WTC11 (cell line): ENCODE measurements around the gene VEGFB. TPM values are rescaled to one million over a fixed set of nuclear protein-coding genes. Genes with fewer than 3 reads are reported as not detected.

Source experiments
- ATAC-seq: fragments of 200-7000 bp; cut with Tn5 transposase; 2 replicates; pipeline ENCODE4 v1.10.0; 2021; ENCODE audit warnings: mild to moderate bottlenecking, moderate library complexity
- CTCF ChIA-PET: fragments of 300-600 bp; sonication (Branson Sonifier 250); formaldehyde crosslinking; loops from one replicate; lab custom pipeline; 2021; ENCODE audit warnings: antibody characterized with exemption; lab: Charles Lee
- POLR2A ChIA-PET: fragments of 350-600 bp; sonication (Branson Sonifier 250); formaldehyde crosslinking; loops from one replicate; lab custom pipeline; 2021; ENCODE audit warnings: antibody characterized with exemption; lab: Charles Lee
- DNase-seq: peaks from one replicate; pipeline ENCODE4 v3.0.0; 2021; ENCODE audit warnings: low spot score
- H3K27ac Mint-ChIP-seq: 2 replicates; pipeline ENCODE4 v1.8.0; 2021; ENCODE audit warnings: mixed read lengths
- H3K27me3 Mint-ChIP-seq: 2 replicates; pipeline ENCODE4 v1.8.0; 2021; ENCODE audit warnings: low read depth, mild to moderate bottlenecking, moderate library complexity, mixed read lengths
- H3K36me3 Mint-ChIP-seq: 2 replicates; pipeline ENCODE4 v1.8.0; 2021; ENCODE audit warnings: mixed read lengths
- H3K4me1 Mint-ChIP-seq: 2 replicates; pipeline ENCODE4 v1.8.0; 2022; ENCODE audit warnings: mixed read lengths
- H3K4me3 Mint-ChIP-seq: 2 replicates; pipeline ENCODE4 v1.8.0; 2021; ENCODE audit warnings: mild to moderate bottlenecking, moderate library complexity, mixed read lengths
- H3K9me3 Mint-ChIP-seq: 2 replicates; pipeline ENCODE4 v1.8.0; 2021; ENCODE audit warnings: mixed read lengths
- AR ChIP-seq: fragments of 250-450 bp; sonication (Bioruptor Pico); IDR thresholded peaks from 2 replicates; pipeline ENCODE4 v1.9.0; 2021; ENCODE audit warnings: mild to moderate bottlenecking
- ATF2 ChIP-seq: sonication (generic); formaldehyde crosslinking; IDR thresholded peaks from 2 replicates; pipeline ENCODE4 v1.8.1; 2022; ENCODE audit warnings: low read depth, missing genetic modification reagents, borderline replicate concordance
- ATF3 ChIP-seq: sonication (generic); formaldehyde crosslinking; conservative IDR thresholded peaks from 2 replicates; pipeline ENCODE4 v1.8.1; 2022; ENCODE audit warnings: mild to moderate bottlenecking, missing genetic modification reagents
- CREM ChIP-seq: sonication (generic); formaldehyde crosslinking; IDR thresholded peaks from 2 replicates; pipeline ENCODE4 v1.8.1; 2022; ENCODE audit warnings: mild to moderate bottlenecking, missing genetic modification reagents, moderate library complexity
- FOXK1 ChIP-seq: sonication (generic); formaldehyde crosslinking; IDR thresholded peaks from 2 replicates; pipeline ENCODE4 v1.8.0; 2022; ENCODE audit warnings: mild to moderate bottlenecking, moderate library complexity, missing genetic modification reagents
- FOXP4 ChIP-seq: sonication (generic); formaldehyde crosslinking; IDR thresholded peaks from 2 replicates; pipeline ENCODE4 v1.8.0; 2022; ENCODE audit warnings: mild to moderate bottlenecking, missing genetic modification reagents
- GRHL2 ChIP-seq: fragments of 250-450 bp; sonication (Bioruptor Pico); IDR thresholded peaks from 2 replicates; pipeline ENCODE4 v1.8.0; 2022; ENCODE audit warnings: mild to moderate bottlenecking, moderate library complexity; ENCODE audit not compliant: insufficient replicate concordance, severe bottlenecking
- HMGA2 ChIP-seq: fragments of 250-450 bp; sonication (Bioruptor Pico); IDR thresholded peaks from 2 replicates; pipeline ENCODE4 v1.4.0; 2021; ENCODE audit warnings: mild to moderate bottlenecking, moderate library complexity
- HMGXB4 ChIP-seq: sonication (generic); formaldehyde crosslinking; IDR thresholded peaks from 2 replicates; pipeline ENCODE4 v1.8.1; 2023; ENCODE audit warnings: mild to moderate bottlenecking, moderate library complexity, missing genetic modification reagents
- NFYB ChIP-seq: sonication (generic); formaldehyde crosslinking; conservative IDR thresholded peaks from 2 replicates; pipeline ENCODE4 v1.8.0; 2022; ENCODE audit warnings: low read depth, missing genetic modification reagents
- PRRX2 ChIP-seq: fragments of 250-450 bp; sonication (Bioruptor Pico); IDR thresholded peaks from 2 replicates; pipeline ENCODE4 v1.8.0; 2021; ENCODE audit warnings: mild to moderate bottlenecking
- SMAD3 ChIP-seq: sonication (generic); formaldehyde crosslinking; IDR thresholded peaks from 2 replicates; pipeline ENCODE4 v1.8.0; 2022; ENCODE audit warnings: missing genetic modification reagents, mild to moderate bottlenecking, borderline replicate concordance
- SP1 ChIP-seq: sonication (generic); formaldehyde crosslinking; conservative IDR thresholded peaks from 2 replicates; pipeline ENCODE4 v1.8.1; 2022; ENCODE audit warnings: missing genetic modification reagents
- TCF7 ChIP-seq: sonication (generic); formaldehyde crosslinking; IDR thresholded peaks from 2 replicates; pipeline ENCODE4 v1.8.0; 2022; ENCODE audit warnings: mild to moderate bottlenecking, low read depth, missing genetic modification reagents, moderate library complexity
- ZBTB21 ChIP-seq: sonication (generic); formaldehyde crosslinking; IDR thresholded peaks from 2 replicates; pipeline ENCODE4 v1.8.1; 2023; ENCODE audit warnings: mild to moderate bottlenecking, missing genetic modification reagents, borderline replicate concordance
- ZNF423 ChIP-seq: fragments of 250-450 bp; sonication (Bioruptor Pico); IDR thresholded peaks from 2 replicates; pipeline ENCODE4 v2.1.2; 2022; ENCODE audit warnings: mild to moderate bottlenecking, moderate library complexity
- ZNF425 ChIP-seq: fragments of 250-450 bp; sonication (Bioruptor Pico); conservative IDR thresholded peaks from 2 replicates; pipeline ENCODE4 v1.9.0; 2021; ENCODE audit warnings: mild to moderate bottlenecking
- ZSCAN18 ChIP-seq: fragments of 250-450 bp; sonication (Bioruptor Pico); IDR thresholded peaks from 2 replicates; pipeline ENCODE4 v2.1.2; 2022; ENCODE audit warnings: mild to moderate bottlenecking, moderate library complexity
- total RNA-seq: library from RNA; stranded (reverse); gene quantifications from 3 replicates; pipeline ENCODE4 v1.2.3, GENCODE V29; 2021
- TF ChIP-seq, protein P1 (sequence below): sonication (generic); formaldehyde crosslinking; IDR thresholded peaks from 2 replicates; pipeline ENCODE4 v1.8.1; 2022; ENCODE audit warnings: missing genetic modification reagents, borderline replicate concordance
- TF ChIP-seq, protein P2 (sequence below): fragments of 250-450 bp; sonication (Bioruptor Pico); IDR thresholded peaks from 2 replicates; pipeline ENCODE4 v1.9.0; 2021; ENCODE audit warnings: moderate library complexity, mild to moderate bottlenecking, inconsistent platforms, borderline replicate concordance

VEGFB gene
- total RNA-seq, 1 experiment from 2014 or later: 51.7 TPM

DNA sequence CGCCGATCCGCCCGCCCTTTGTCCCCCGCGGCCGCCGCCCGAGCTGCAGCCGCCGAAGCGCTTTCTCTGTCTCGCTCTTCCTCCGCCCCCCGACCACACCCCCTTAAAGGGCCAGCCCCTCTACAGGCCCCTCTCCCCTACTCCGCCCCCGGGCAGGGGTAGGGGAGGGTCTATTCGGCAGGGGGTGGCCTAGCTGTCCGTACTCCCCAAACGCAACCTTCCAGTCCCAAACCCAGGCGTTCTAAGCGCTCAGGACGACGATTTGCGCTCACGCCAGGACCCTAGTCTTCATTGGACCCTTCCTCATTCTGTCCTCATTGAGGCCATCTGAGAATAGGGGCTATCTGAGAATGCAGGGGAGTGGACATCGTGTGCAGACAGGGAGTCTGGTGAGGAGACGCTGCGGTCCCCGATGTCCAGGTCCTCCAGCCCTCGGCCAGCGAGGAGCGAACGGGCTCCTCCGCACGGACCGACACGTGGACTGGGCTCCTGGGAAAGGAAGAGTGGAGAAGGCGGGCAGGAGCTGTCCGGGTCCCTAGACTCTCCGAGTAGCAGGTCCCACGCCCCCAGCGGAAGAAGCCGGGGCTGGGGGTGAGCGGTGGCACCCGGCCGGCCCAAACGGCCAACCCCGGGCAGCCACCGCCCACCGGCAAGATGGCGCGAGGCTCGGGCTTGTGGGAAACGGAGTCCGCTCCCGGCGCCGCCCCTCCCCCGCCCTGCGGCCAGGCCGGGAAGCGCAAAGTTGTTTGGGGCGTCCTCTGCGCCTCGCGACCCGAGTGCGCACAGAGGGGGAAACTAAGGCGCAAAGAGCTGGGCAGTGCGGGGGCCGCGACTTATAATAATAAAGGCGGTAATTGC is 12.7 kb downstream of the VEGFB start, which contains the start of gene PPP1R14B:
Gene PPP1R14B, minus strand, starts transcription at position 73 of the 858 bp plus-strand sequence. CDS start 270 bp downstream, outside the sequence.
- ATAC-seq (peak; percentile 55), DNase-seq (peak; percentile 95)
- Mint-ChIP-seq H3K27me3 (no peaks in the 10 kb centered on the region), H3K36me3 (peaks cover 8% of the 10 kb centered on the region), H3K27ac (peak within 1 kb of the TSS; percentile 97), H3K4me3 (peak within 1 kb of the TSS; percentile 88), H3K9me3 (no peaks in the 10 kb centered on the region), H3K4me1 (peaks cover 50% of the 10 kb centered on the region)
- POLR2A ChIA-PET: interaction anchor here (0.8 to 1.7 kb wide), 5 partner anchors 21 to 328 kb away, joined by 3 to 7 read pairs (median 3); partner anchors contain the start of genes NUDT22 and TRPT1
- CTCF ChIA-PET: interaction anchor here (0.8 to 2.1 kb wide), 10 partner anchors 16 to 108 kb away, joined by 3 to 11 read pairs (median 5); partner anchors contain the start of genes CATSPERZ, ESRRA, NUDT22 and TRPT1
- TF ChIP-seq ATF3 (CRISPR knock-in tag) (no peak), ATF2 (no peak), SMAD3 (CRISPR knock-in tag) (no peak), ZSCAN18 (CRISPR knock-in tag) (no peak), TCF7 (no peak), ZNF425 (CRISPR knock-in tag) (no peak), FOXK1 (CRISPR knock-in tag) (0 out of 2 replicates have a peak, but pooled peaks have one; percentile 14), CREM (CRISPR knock-in tag) (0 out of 2 replicates have a peak, but pooled peaks have one; percentile 20), FOXP4 (peak; percentile 55; the same call in 1 of the 2 replicates), PRRX2 (CRISPR knock-in tag) (no peak), HMGA2 (CRISPR knock-in tag) (no peak), ZBTB21 (CRISPR knock-in tag) (peak; percentile 32; the same call in 1 of the 2 replicates), GRHL2 (CRISPR knock-in tag) (no peak), NFYB (0 out of 2 replicates have a peak, but pooled peaks have one; percentile 16), AR (CRISPR knock-in tag) (0 out of 2 replicates have a peak, but pooled peaks have one; percentile 63), ZNF423 (CRISPR knock-in tag) (no peak), HMGXB4 (CRISPR knock-in tag) (peak; percentile 84; the same call in 1 of the 2 replicates), SP1 (CRISPR knock-in tag) (peak; percentile 75)
- TF ChIP-seq, protein P1, sequence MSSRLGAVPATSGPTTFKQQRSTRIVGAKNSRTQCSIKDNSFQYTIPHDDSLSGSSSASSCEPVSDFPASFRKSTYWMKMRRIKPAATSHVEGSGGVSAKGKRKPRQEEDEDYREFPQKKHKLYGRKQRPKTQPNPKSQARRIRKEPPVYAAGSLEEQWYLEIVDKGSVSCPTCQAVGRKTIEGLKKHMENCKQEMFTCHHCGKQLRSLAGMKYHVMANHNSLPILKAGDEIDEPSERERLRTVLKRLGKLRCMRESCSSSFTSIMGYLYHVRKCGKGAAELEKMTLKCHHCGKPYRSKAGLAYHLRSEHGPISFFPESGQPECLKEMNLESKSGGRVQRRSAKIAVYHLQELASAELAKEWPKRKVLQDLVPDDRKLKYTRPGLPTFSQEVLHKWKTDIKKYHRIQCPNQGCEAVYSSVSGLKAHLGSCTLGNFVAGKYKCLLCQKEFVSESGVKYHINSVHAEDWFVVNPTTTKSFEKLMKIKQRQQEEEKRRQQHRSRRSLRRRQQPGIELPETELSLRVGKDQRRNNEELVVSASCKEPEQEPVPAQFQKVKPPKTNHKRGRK (CRISPR knock-in tag): no peak
- TF ChIP-seq, protein P2, sequence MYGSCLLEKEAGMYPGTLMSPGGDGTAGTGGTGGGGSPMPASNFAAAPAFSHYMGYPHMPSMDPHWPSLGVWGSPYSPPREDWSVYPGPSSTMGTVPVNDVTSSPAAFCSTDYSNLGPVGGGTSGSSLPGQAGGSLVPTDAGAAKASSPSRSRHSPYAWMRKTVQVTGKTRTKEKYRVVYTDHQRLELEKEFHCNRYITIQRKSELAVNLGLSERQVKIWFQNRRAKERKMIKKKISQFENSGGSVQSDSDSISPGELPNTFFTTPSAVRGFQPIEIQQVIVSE (CRISPR knock-in tag): no peak
